Measurements from ENCODE around the gene GTF2A1.
"Not testable (repeated sequence)": the region's sequence is repeated elsewhere in the genome, so short reads cannot be mapped to it uniquely, and the experiment has no call there.

Gene GTF2A1

GRCh38 chr14:81224222-81224621 is 3.5 kb upstream of the GTF2A1 start:
- no peak for DNase-seq

GRCh38 chr14:81223788-81224187 is 3.0 kb upstream of the GTF2A1 start:
- not testable (repeated sequence) for DNase-seq

- no peak for DNase-seq
Observed at GRCh38 chr14:81222691-81223090, 1.9 kb upstream of the GTF2A1 start.

- no peak for DNase-seq
Observed at GRCh38 chr14:81222126-81222525, 1.4 kb upstream of the GTF2A1 start.

- DNase-seq: no peak
Observed at GRCh38 chr14:81221579-81222102, 882 bp upstream of the GTF2A1 start.

- no peak for DNase-seq
Observed at GRCh38 chr14:81220580-81220829, 254 bp downstream of the GTF2A1 start.

GRCh38 chr14:81219759-81220579 is 790 bp downstream of the GTF2A1 start:
- peak; percentile 50 for DNase-seq

- peak; percentile 96 for DNase-seq
Observed at GRCh38 chr14:81219210-81219758, 1.5 kb downstream of the GTF2A1 start.

- DNase-seq: peak; percentile 65
Observed at GRCh38 chr14:81211844-81212243, 8.9 kb downstream of the GTF2A1 start.

- peak; percentile 92 for DNase-seq
Observed at GRCh38 chr14:81209167-81209836, 11.5 kb downstream of the GTF2A1 start.

GRCh38 chr14:81208489-81208888 is 12.3 kb downstream of the GTF2A1 start:
- peak; percentile 55 for DNase-seq

GRCh38 chr14:81206115-81206514 is 14.6 kb downstream of the GTF2A1 start:
- no peak for DNase-seq

GRCh38 chr14:81205639-81206038 is 15.1 kb downstream of the GTF2A1 start:
- DNase-seq: no peak

- DNase-seq: peak; percentile 39
Observed at GRCh38 chr14:81200054-81200453, 20.7 kb downstream of the GTF2A1 start.

GRCh38 chr14:81199084-81199483 is 21.7 kb downstream of the GTF2A1 start:
- no peak for DNase-seq

- DNase-seq: no peak
Observed at GRCh38 chr14:81198651-81199050, 22.1 kb downstream of the GTF2A1 start.

- DNase-seq: no peak
Observed at GRCh38 chr14:81193924-81194633, 26.7 kb downstream of the GTF2A1 start.

GRCh38 chr14:81192594-81192993 is 28.2 kb downstream of the GTF2A1 start:
- no peak for DNase-seq

- DNase-seq: no peak
Observed at GRCh38 chr14:81187832-81188522, 32.8 kb downstream of the GTF2A1 start.

- DNase-seq: peak; percentile 26
Observed at GRCh38 chr14:81179631-81180030, 41.1 kb downstream of the GTF2A1 start.

- DNase-seq: no peak
Observed at GRCh38 chr14:81178063-81178462, 42.7 kb downstream of the GTF2A1 start.

GRCh38 chr14:81177225-81177624 is 43.5 kb downstream of the GTF2A1 start:
- DNase-seq: no peak

- DNase-seq: peak; percentile 91
Observed at GRCh38 chr14:81176241-81176640, 44.5 kb downstream of the GTF2A1 start.

Measured in inflammatory macrophage treated with lipopolysaccharide for 4 hours (primary cell).